Tongue (tissue), 2 donors: ENCODE data around the gene ZC3H12A. TPM values are rescaled to one million over a fixed set of nuclear protein-coding genes. Genes with fewer than 3 reads are reported as not detected.
A peak's percentile ranks its signal among the peaks of the same experiment; 100 is the strongest.

Source experiments
- DNase-seq: peaks from one replicate; pipeline ENCODE4 v3.0.0-alpha.2; 2015
- total RNA-seq: library from RNA; depleted of rRNA; stranded (reverse); fragments of >200 nt; gene quantifications from one replicate; pipeline ENCODE4 v1.2.3, GENCODE V29; 2014

ZC3H12A gene
- total RNA-seq, 1 donor from 2014 or later: 5.1 TPM

DNA sequence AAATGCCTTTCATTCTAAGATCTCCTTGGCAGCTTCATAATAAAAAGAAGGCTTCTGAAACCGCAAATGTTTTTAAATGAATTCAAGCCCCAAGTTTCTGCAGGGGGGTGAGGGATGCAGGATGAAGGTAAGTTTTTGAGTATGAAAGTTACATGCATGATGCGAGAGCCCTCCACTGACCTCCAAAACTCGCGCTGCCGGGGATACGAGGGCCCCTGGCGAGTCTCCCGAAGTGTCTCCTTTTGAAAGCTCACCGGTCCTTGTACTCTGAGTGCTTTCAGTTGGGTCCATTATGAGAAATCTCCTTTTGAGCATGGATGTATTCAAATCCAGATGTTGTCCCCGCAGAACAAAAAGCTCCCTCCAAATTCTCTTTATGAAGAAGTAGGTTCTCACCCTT lies 18.9 kb upstream of the ZC3H12A start:
- no peak for DNase-seq

DNA sequence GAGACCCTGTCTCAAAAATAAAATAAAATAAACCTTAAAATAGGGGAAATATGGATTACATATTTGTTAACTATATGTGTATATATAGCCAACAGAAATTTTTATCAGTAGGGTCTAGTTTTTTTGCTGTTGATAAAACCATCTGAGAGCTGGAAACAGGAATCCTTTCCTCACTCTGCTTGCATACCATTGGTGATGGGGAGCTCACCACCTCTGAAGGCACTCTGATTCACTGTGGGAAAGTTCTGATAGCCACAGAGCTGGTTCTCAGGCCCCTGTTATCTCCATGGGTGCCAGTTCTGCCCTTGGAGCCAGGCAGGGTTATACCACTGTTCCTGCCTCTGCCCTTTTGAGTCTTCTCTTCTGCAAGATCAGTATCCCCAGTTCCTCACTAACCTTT lies 17.8 kb upstream of the ZC3H12A start:
- no peak for DNase-seq

DNA sequence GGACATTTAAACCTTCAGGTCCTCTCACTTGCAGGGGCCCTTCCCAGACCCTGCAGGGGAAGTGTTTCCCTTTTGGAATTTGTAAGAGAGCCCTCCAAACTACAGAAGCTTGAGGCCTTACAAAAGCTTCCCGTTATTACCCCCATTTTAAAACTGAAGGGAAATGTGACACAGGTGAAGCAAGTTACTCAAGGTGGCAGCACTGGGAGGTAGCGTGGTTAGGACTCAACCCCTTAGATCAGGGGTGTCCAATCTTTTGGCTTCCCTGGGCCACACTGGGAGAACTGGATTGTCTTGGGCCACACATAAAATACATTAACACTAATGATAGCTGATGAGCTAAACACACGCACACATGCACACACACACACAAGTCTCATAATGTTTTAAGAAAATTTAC lies 15.8 kb upstream of the ZC3H12A start:
- no peak for DNase-seq

DNA sequence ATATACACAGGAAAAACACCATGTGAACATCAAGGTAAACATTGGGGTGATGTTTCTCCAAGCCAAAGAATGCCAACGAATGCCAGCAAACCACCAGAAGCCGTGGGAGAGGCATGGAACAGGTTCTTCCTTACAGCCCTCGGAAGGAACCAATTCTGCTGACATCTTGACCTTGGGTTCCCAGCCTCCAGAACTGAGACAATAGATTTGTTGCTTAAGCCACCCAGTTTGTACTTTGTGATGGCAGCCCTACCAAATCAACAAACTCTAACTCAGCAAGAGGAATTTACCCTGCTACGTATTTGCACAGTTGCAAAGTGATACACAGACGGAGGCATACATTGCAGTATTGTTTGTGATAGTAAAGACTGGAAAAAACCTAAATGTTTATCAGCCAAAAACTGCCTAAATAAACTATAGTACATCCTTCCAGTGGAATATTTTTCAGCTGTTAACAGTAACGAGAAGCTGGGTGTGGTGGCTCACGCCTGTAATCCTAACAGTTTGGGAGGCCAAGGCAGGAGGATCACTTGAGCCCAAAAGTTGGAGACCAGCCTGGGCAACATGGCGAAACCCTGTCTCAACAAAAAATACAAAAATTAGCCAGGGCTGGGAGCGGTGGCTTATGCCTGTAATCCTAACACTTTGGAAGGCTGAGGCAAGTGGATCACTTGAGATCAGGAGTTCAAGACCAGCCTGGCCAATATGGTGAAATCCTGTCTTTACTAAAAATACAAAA lies 12.5 kb upstream of the ZC3H12A start:
- DNase-seq: no peak

DNA sequence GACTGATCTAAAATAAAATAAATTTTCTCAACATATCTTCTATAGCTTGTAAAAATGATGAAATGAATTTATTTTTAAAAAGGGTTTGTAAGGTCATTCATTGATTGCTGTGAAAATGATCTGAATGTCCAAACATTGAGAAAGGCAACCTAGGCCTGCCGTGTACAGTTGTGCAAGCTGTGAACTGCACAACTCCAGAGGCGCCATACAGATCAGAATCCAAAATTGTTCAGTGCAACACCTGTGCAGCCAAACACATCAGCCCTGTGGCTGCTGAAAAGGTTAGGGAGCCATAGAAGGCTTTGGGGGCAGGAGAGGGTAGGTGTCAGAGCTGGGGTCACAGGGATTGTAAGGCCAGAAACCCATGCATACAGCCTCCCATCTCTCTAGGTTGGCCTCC lies 9.9 kb upstream of the ZC3H12A start:
- no peak for DNase-seq

DNA sequence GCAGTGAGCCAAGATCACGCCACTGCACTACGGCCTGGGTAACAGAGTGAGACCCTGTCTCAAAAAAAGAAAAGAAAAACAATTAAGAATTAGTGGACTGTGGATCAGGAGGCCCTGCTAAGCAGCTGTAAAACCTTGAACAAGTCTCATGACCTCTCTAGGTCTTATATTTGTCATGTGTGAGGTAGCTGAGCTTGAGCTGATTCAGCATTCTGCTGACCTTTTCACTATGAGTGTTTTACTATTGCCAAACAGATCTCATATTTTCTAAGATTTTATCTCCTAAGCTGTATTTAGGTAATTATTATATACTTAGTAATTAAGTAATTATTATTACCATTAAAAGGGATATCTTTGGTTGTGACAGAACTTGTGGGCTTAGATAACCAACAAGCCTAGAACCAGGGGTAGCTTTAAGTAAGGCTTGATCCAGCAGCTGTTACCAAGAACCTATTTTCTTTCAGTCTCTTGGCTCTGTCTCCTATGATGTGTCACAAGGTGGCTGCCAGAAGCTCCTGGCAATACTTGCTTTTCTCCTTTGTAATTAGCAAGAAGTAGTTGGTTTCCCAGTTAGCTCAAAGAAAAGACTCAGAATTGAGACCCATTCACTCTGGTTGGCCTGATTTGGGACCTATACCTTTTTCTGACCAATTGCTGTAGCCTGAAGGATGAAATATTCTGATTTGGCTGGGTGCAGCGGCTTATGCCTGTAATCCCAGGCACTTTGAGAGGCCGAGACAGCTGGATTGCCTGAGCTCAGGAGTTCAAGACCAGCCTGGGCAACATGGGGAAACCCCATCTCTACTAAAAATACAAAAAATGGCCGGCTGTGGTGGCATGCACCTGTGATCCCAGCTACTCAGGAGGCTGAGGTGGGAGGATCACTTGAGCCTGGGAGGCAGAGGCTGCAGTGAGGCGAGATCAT lies 8.5 kb upstream of the ZC3H12A start:
- DNase-seq: no peak

GRCh38 chr1:37468037-37468436 lies 6.3 kb upstream of the ZC3H12A start:
- DNase-seq: no peak

DNA sequence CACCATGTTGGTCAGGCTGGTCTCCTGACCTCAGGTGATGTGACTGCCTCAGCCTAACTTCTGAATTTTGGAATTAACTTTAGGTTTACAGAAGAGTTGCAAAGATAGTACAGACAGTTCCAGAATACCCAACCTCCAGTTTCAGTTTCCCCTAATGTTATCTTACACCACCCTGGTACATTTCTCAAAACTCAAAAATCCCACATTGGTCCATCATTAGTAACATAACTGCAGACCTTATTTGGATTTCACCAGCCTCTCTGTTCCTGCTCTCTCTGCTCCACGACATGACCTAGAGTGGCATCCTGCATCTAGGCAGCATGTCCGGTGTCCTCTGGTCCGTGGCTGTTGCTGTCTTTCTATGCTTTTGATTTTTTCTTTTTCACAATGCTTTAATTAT lies 5.0 kb upstream of the ZC3H12A start:
- no peak for DNase-seq

- DNase-seq: peak; percentile 66
Observed at GRCh38 chr1:37471345-37472231, 2.8 kb upstream of the ZC3H12A start.

- DNase-seq: no peak
Observed at GRCh38 chr1:37472281-37472680, 2.1 kb upstream of the ZC3H12A start.

GRCh38 chr1:37472994-37473393 lies 1.4 kb upstream of the ZC3H12A start:
- no peak for DNase-seq

GRCh38 chr1:37473431-37474045 lies 842 bp upstream of the ZC3H12A start:
- DNase-seq: no peak

DNA sequence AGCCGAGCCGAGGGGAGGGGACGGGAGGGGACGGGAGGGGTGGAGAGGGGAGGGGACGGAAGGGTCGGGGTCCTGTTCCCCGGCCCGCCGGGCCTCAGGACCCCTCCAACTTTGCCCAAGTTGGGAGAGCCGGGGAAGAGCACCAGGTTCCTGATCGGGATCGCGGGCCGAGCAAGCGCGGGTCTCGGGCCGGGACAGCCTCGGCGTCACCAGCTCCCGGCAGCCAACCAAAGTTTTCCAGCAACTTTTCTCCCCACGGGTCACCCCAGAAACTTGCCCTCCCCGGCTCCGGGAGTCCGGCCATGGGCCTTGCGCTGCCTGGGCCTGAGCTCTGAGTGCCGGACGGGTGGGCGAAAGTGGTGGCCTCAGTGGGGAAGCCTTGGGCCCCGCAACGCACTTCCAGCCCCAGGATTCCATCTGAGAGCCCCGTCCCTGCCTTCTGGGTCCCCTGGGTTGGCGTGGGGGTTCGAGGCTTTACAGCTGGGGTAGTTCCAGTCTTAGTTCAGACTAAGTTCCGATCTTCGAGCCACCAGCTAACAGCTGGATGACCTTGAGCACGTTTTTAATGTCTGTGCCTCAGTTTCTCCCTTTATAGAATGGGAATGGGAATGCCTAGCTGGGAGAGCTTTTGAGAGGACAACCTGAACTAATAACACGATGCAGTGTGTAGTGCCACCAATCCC lies 458 bp downstream of the ZC3H12A start:
- DNase-seq: peak; percentile 42

- DNase-seq: no peak
Observed at GRCh38 chr1:37475380-37476086, 1.2 kb downstream of the ZC3H12A start.

DNA sequence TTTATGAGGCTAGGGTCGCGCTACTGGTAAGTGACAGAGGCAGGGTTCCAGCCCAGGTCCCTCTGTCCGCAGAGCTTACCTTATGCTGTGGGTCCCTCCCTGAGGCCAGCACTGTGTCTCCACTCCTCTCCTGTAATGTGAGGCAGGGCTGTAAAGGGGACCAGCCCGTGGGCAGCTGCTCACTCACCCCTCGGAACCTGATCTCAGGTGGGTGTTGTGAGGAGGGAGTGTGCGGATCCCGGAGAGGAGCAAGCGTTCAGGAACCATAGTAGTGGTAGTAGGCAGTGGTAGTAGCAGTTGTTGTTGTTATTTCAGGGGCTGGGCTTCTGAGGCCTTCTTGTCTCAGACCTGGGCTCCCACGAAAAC lies 1.7 kb downstream of the ZC3H12A start:
- DNase-seq: no peak

GRCh38 chr1:37476460-37477197 lies 2.2 kb downstream of the ZC3H12A start:
- no peak for DNase-seq

DNA sequence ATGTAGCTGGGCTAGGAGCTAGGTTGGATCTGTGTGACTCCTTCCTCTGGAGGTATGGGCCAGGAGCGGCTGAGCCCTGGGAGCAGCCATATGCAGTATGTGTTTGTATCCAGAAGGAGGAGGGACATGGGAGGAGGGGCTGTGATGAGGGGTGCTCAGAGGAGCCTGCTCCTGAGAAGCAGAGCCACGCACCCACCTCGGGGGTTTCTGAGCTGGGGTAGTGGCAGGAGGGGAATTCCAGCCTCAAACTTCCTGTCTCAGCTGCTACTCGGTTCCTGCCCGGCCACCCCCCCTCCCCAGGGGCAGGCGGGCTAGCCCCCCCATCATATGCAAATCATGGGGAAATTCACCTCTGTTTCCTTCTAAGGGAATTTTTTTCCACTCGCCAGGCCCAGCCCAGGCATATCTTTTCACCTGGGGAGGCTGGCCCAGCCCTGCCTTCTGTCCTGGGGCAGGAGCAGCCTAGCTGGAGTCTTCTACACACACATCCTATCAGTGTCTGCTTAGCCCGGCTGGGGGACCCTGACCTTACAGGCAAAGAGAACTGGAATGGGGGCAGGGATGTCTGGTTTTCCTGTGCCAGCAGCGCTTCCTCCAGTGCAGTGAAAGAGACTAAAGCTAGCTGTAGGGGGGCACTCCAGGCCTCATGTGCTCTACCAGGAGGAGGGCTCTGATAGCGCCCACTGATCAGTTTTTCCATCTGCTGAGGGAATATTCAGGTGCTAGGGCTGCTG lies 3.0 kb downstream of the ZC3H12A start:
- peak; percentile 35 for DNase-seq

GRCh38 chr1:37477946-37478345 lies 3.6 kb downstream of the ZC3H12A start:
- DNase-seq: no peak

GRCh38 chr1:37478451-37478881 lies 4.1 kb downstream of the ZC3H12A start:
- no peak for DNase-seq
